ENCODE measurements around the gene TPO.
A peak's percentile ranks its signal among the peaks of the same experiment; 100 is the strongest.
"Not testable (repeated sequence)": the region's sequence is repeated elsewhere in the genome, so short reads cannot be mapped to it uniquely, and the experiment has no call there.

Gene TPO

DNA sequence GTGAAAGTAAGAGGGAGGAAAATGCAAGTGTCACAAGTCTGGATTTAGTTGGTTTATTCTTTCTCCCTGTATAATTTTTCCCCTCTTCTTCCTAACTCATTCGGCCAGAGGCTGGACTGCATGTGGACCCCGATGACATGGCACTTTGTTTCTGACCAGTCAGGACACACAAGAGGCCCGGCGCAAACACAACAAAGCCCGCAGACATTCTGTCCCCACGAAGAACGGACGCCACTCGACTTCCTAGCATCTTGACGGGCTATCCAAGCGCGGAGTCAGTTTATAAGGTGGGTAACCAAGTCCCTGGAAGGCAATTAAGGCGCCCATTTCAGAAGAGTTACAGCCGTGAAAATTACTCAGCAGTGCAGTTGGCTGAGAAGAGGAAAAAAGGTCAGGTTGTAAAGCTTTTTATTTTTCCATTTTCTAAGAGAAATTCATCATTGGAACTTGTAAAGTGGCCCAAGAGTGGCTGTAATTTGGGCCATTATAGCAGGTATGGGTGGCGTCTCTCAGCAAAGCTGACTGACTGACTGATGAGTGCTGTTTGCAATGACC lies at the start of gene TPO:
Gene TPO (plus strand): TSS at position 308 of the 555 bp plus-strand sequence. CDS start 946 bp downstream, outside the sequence.
- no peak for DNase-seq

DNA sequence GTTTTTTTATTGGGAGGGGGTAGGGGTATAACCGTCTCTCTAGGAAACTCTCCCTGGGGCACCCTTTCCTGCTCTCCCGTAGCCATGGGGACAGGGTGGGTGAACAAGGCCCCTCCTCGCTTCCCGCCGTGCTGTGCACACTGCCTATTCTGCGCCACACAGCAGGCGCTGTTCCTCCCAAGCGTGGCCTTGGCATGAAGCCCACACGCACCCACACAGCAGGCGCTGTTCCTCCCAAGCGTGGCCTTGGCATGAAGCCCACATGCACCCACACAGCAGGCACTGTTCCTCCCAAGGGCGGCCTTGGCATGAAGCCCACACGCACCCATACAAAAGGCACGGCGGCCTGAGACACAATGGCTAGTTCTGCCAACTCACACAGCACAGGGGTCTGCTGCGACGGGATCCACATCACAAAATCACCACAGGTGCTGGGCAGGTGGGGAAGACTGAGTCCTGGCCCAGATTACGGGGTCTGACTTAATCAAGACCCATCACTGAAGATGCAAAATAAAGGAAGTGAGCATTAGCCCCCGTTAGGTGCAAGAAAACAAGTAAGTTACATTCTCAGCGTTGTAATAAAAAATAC lies 46.6 kb upstream of the TPO start:
- DNase-seq = peak; percentile 31

DNA sequence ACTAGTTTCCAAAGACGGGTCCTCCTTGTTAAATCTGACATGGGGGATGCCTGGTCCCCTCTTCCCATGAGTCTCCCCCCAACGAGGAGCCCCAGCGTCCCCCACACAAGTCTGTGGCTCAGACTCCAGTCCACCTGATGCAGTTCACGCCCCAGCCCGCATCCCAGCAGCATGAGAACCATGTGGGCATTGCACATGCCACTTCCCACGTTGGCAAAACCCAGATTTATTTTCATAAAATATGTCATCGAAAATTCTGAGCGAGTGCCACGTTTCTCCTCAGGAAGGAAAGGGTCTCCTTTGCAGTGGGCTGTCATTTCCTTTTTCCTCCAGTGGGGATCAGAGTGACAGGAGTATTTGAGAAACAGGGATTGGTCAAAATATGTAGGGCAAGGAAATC lies 45.7 kb upstream of the TPO start:
- no peak for DNase-seq

- DNase-seq = no peak
Measured at GRCh38 chr2:1369905-1370304, 43.4 kb upstream of the TPO start.

DNA sequence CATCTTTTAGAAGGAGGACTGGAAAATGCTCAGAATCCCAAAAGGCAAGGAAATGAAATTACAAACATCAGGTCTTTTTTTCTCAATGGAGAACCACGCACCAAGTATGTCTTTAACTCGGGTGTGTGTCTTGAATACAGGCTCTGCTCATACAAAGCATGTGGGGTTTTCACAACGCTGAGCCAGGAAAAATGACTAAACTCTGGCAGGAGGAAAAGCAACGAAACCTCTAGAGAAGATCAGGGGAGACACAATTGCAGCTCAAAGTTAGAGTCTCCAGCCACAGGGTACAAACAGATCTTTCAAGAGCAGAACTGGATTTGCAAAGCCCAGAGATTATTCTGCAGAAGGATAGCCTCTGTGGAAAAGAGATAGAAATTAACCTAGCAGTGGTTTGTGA lies 42.8 kb upstream of the TPO start:
- DNase-seq = no peak

- no peak for DNase-seq
Measured at GRCh38 chr2:1371082-1371481, 42.2 kb upstream of the TPO start.

DNA sequence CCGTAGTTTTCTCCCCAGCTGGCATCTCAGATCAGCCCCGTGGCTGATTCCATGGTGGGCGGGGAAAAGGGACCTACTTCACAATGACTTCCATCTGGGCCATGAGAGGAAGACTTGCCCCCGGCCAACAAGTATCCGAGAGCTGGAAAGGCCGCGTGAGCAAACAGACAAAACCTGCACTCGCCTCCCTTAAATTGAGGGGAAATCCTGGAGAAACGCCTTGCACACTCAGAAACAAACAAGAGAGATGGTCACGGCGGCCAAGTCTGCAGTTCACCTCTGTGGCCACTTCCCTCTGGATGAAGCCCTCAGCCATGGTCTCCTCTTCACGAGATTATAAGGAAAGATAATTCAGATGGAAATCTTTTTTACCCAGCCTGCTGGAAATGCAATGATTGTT lies 39.4 kb upstream of the TPO start:
- DNase-seq = no peak

DNA sequence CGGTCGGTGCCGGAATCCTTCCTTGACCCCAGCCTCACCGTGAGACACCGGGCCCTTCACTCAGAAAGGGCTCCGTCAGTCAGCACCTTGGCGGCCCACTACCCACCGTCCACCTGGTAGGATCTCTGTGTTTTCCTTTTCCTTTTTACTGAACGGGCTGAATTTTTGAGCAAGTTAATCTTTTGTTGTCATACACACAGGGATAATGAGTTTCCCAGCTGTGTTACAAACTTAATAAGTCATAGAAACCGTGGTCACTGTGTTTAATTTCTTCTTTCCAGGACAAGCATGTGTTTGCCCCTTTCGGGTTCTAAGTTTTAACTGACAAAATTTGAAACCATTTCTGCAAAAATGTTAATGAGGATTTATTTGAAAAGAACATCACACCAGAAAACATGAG lies 39.0 kb upstream of the TPO start:
- DNase-seq = no peak

GRCh38 chr2:1375794-1376193 lies 37.5 kb upstream of the TPO start:
- DNase-seq = peak; percentile 36

DNA sequence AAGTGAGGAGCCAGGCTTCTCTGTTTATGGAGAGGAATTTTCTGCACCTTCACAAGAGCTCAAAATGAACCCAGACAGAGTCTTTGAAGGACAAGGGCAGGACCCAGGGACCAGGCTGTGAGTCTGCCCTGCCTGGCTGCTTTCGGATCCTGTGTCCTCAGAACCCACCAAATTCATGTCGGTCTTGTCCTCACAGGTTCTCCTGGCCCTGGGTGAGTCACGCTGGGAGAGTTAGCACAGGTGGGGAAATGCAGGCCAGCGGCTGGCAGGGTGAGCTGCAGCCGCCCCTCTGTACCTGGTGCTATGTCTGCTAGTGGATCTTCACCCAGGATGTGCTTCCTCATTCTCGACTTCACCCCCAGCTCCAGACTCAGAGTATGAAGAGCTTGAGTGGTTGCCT lies 35.8 kb upstream of the TPO start:
- DNase-seq = no peak

DNA sequence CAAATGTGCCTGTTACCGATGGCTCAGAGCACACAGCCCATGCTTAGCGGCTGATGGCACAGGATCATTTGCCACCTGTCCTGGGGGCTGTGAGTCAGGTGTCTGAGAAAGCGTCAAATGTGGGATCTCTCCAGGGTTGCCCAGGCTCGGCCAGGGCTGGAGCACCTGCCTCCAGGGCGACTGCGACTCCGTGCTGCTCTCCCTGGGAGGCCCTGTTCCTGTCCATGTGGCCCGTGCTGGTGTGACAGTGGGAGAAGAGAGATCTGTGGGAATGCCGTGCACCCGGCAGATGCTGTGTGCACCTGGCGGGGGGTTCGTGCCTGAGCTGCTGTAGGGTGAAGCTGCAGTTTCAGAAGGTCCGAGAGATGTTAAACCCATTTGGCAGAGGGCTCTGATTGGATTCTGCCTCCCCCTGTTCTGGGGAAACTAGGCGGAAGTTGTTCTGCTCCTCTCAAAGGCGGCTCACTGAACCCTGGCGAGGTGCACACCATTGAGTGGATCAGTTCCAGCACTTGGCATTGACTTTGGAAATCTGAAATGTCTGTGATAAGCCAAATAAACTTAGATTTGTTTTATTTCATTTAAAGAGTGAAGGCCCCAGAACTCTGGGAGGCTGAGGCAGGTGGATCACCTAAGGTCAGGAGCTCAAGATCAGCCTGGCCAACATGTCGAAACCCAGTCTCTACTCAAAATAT lies 34.7 kb upstream of the TPO start:
- no peak for DNase-seq

- DNase-seq = no peak
Measured at GRCh38 chr2:1381644-1382043, 31.6 kb upstream of the TPO start.

DNA sequence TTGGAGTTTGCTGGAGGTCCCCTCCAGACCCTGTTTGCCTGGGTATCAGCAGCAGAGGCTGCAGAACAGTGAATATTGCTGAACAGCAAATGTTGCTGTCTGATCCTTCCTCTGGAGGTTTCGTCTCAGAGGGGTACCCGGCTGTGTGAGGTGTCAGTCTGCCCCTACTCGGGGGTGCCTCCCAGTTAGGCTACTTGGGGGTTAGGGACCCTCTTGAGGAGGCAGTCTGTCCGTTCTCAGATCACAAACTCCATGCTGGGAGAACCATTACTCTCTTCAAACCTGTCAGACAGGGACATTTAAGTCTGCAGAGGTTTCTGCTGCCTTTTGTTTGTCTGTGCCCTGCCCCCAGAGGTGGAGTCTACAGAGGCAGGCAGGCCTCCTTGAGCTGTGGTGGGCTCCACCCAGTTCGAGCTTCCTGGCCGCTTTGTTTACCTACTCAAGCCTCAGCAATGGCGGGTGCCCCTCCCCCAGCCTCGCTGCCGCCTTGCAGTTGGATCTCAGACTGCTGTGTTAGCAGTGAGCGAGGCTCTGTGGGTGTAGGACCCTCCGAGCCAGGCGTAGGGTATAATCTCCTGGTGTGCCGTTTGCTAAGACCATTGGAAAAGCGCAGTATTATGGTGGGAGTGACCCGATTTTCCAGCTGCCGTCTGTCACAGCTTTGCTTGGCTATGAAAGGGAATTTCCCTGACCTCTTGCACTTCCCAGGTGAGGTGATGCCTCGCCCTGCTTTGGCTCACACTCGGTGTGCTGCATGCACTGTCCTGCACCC lies 25.1 kb upstream of the TPO start:
- not testable (repeated sequence) for DNase-seq

DNA sequence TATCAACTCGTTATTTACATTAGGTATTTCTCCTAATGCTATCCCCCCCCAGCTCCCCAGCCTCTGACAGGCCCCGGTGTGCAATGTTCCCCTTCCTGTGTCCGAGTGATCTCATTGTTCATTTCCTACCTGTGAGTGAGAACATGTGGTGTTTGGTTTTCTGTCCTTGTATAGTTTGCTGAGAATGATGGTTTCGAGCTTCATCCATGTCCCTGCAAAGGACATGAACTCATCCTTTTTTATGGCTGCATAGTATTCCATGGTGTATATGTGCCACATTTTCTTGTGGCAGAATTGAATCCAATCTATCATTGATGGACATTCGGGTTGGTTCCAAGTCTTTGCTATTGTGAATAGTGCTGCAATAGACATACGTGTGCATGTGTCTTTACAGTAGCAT lies 23.1 kb upstream of the TPO start:
- DNase-seq = not testable (repeated sequence)

DNA sequence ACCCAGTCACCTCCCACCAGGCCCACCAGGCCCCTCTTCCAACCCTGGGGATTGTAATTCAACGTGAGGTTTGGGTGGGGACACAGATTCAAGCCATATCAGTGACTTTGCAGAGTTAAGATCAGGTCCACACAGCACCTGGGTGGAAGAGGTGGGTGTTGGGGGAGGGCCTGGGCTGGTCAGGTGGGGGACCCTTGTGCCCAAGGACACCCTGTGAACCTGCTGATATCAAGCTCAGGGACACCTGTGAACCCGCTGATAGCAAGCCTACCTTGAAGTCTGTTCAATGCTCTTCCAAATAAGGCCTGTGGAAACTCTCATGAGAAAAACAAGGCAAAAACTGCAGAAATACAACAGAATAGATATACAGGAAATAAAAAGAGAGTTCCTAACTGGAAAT lies 19.9 kb upstream of the TPO start:
- no peak for DNase-seq

DNA sequence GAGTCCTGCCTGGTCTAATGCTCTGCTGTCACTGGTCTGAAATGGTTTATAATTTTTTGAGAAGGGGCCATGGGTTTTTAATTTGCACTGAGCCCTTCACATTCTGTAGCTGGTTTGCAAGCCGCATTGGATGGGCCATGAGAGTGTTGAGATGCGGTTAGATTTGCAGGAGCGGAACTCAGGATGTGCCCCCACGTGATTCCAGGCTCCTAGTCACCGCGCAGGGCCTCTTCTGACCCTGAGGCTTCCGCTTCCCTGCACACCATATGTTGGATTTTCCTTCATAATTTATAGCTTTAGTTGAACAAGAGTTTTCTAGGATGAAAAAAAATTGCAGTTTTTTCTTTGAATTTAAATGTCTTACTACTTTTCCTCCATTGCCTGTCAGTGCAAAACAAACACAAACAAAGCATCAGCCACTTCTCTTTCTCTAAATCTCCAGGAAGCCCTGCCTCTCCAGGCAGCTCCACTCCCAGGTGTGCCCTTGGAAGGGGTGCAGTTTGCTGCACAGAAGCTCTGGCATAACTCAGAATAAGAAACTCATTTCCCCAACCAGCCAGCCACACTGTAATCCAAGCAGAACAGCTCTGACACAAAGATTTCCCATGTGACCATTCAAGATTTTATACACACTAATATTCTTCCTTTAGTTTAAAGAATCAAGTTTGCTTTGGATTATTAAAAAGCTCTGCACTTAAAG lies 18.4 kb upstream of the TPO start:
- DNase-seq = no peak

GRCh38 chr2:1397350-1397749 lies 15.9 kb upstream of the TPO start:
- DNase-seq = no peak

- DNase-seq = no peak
Measured at GRCh38 chr2:1398191-1398590, 15.1 kb upstream of the TPO start.

- DNase-seq = no peak
Measured at GRCh38 chr2:1400943-1401735, 12.1 kb upstream of the TPO start.

GRCh38 chr2:1402064-1402463 lies 11.2 kb upstream of the TPO start:
- no peak for DNase-seq

- DNase-seq = no peak
Measured at GRCh38 chr2:1403565-1403964, 9.7 kb upstream of the TPO start.

DNA sequence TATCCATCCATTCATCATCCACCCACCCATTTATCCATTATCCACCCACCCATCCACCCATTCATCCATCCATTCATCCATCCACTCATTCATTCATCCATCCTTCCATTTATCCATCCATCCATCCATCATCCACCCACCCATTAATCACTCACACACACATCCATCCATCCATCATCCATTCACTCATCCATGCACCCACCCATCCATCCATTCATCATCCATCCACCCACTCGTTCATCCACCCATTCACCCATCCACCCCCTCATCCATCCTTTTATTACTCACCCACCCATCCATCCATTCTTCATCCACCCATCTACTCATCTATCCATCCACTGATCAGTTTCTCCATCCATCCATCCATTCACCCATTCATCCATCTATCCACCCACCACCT lies 8.1 kb upstream of the TPO start:
- no peak for DNase-seq
